Spleen (tissue), 11 donors: Measurements from ENCODE around the gene GSTA5. TPM values are rescaled to one million over a fixed set of nuclear protein-coding genes. Genes with fewer than 3 reads are reported as not detected.

Source experiments
- DNase-seq: peaks from one replicate; pipeline ENCODE4 v3.0.0-alpha.2; 2020
- H3K27ac ChIP-seq, 8 donors: fragments of 200-600 bp; sonication (generic) in 7 of 8; 1 replicate in 4 of 8; 2 replicates in 4 of 8; pipeline versions ENCODE4 v1.5.0 to v1.8.0; 2016 to 2021; ENCODE audit warnings: inconsistent platforms in 4 of 8, mild to moderate bottlenecking in 4 of 8, moderate library complexity in 1 of 8
- H3K27me3 ChIP-seq, 7 donors: fragments of 200-600 bp; sonication (generic) in 6 of 7; replicated peaks in 1 of 7; 1 replicate in 4 of 7; 2 replicates in 3 of 7; pipeline versions ENCODE4 v1.5.0 to v1.8.0; 2016 to 2021; ENCODE audit warnings: inconsistent platforms in 3 of 7, mild to moderate bottlenecking in 1 of 7
- H3K36me3 ChIP-seq, 6 donors: fragments of 200-600 bp; sonication (generic) in 5 of 6; 1 replicate in 4 of 6; 2 replicates in 2 of 6; pipeline versions ENCODE4 v1.5.0 to v1.8.0; 2016 to 2021; ENCODE audit warnings: inconsistent platforms in 2 of 6
- H3K4me1 ChIP-seq, 6 donors: fragments of 200-600 bp; sonication (generic) in 5 of 6; 1 replicate in 3 of 6; 2 replicates in 3 of 6; pipeline versions ENCODE4 v1.5.0 to v1.8.0; 2016 to 2021; ENCODE audit warnings: inconsistent platforms in 3 of 6
- H3K4me3 ChIP-seq, 8 donors: fragments of 200-600 bp; sonication (generic) in 7 of 8; 1 replicate in 4 of 8; 2 replicates in 4 of 8; pipeline versions ENCODE4 v1.5.0 to v1.8.0; 2016 to 2021; ENCODE audit warnings: inconsistent platforms in 4 of 8, mild to moderate bottlenecking in 4 of 8, moderate library complexity in 2 of 8
- H3K9me3 ChIP-seq, 8 donors: fragments of 200-600 bp; sonication (generic) in 7 of 8; 1 replicate in 4 of 8; 2 replicates in 4 of 8; pipeline versions ENCODE4 v1.5.0 to v1.8.0; 2016 to 2021; ENCODE audit warnings: inconsistent platforms in 4 of 8
- POLR2A ChIP-seq, 3 donors: fragments of 450-650 bp; IDR thresholded peaks; one replicate each; pipeline ENCODE4 v1.5.1; 2017; ENCODE audit warnings: antibody characterized with exemption in 3 of 3, mild to moderate bottlenecking in 1 of 3
- POLR2AphosphoS5 ChIP-seq, 3 donors: sonication (generic); formaldehyde crosslinking; IDR thresholded peaks; one replicate each; pipeline ENCODE4 v1.5.1; 2017; ENCODE audit warnings: antibody characterized with exemption in 3 of 3
- WGBS, 5 donors: extraction: QIAGEN DNeasy Blood & Tissue Kit in 3 of 5; methylation state at CpG; one replicate each; pipeline versions ENCODE4 v1.1.5 to v1.1.7; 2013 to 2018; 5-methylcytosine and 5-hydroxymethylcytosine counted together
- intact Hi-C: fragments of 100-400 bp; cut with DNase I; formaldehyde crosslinking; loops from one replicate; pipeline ENCODE4 v1.15.0; 2023; ENCODE audit warnings: low total_unique reads
- polyA plus RNA-seq, 3 donors: library from polyadenylated mRNA; stranded (reverse); fragments of 200-250 nt; gene quantifications; one replicate each; pipeline ENCODE4 v1.2.1, GENCODE V29; 2013
- total RNA-seq, 7 donors: library from RNA; depleted of rRNA in 3 of 7; stranded (reverse); fragments of >200 nt in 3 of 7; fragmentation: NEBNext Ultra II Directional in 4 of 7; extraction: Animal tissue kit (Norgen Biotek cat#: 25700) in 4 of 7; gene quantifications; one replicate each; pipeline versions ENCODE4 v1.1.0 to v1.2.1, GENCODE V29; 2016 to 2021
- TF ChIP-seq, protein P1 (sequence below), 11 experiments: fragments of 200-600 bp in 7 of 11; fragments of 450-650 bp in 4 of 11; sonication (generic) in 4 of 11; IDR thresholded peaks in 8 of 11; conservative IDR thresholded peaks in 3 of 11; 1 replicate in 7 of 11; 2 replicates in 4 of 11; pipeline versions ENCODE4 v1.4.0 to v1.8.0; 2016 to 2021; ENCODE audit warnings: antibody characterized with exemption in 11 of 11, inconsistent platforms in 4 of 11, mild to moderate bottlenecking in 1 of 11
- donor health status: healthy with polysubstance abuse.
- donor health status: DM: no; HTN: no; CAD: no; lungs with moderate emphysema.
- donor health status: DM: no; HTN: no; CAD: no.
- donor health status: Bipolar disorder and iron deficiency.
- donor health status: healthy.
- donor health status: DM: no; HTN: no; CAD: no.
- donor health status: DM: yes; HTN: yes; CAD: no.

Gene GSTA5
- total and polyA plus RNA-seq, 10 donors = not detected

DNA sequence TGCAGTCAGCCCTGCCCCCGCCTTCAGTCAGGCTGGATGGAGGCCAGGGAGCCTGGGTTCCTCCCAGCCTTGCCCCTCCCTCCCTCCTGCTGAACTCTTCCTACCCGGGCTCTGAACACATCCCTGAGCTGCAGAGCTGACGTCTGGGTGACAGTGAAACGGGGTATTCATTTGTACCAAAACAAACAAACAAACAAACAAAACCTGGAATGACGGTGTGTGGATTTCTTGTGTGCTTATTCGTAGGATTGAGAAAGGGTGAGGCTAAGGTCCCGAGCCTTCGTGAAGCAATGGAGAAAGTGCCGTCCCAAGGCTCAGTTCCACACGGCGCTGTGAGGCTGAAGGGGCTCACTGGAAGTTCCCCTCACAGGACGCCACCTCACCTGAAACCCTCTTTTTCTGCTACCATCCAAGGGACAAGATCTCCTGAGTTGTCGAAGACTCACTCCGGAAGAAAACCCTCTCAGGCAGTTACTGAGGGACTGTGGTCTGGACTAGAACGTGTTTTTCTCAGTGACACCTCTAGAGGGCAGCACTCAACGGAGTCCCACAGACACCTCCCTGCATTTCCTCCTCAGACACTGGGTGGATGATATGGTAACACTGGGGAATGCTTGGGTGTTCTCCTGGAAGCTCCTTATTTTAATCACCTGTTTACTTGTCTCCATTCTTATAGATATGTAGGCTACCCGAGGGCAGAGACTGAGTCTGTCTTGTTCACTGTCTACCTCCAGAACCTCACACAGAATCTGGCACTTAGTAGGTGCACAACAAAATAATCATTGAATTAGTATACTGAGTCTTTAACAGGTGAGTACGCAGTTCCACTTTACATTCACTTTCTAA, 41.6 kb upstream of the GSTA5 start:
- WGBS, 5 donors = 6 to 16% (median 12%) methylated on average over 18 of the region's 18 CpGs
- Histone ChIP-seq H3K9me3 (no peaks in the 10 kb centered on the region), H3K4me1 (peaks cover 0 to 10% (median 3%) of the 10 kb centered on the region in 6 donors), H3K4me3 (peak overlapping the region; percentile 17 to 73 (median 39)), H3K36me3 (no peaks in the 10 kb centered on the region), H3K27me3 (no peaks in the 10 kb centered on the region), H3K27ac (peak overlapping the region in 4 of 8 donors; percentile 24 to 60 (median 43))
- intact Hi-C loops = no loop called here
- DNase-seq = peak; percentile 74
- TF ChIP-seq, protein P1, sequence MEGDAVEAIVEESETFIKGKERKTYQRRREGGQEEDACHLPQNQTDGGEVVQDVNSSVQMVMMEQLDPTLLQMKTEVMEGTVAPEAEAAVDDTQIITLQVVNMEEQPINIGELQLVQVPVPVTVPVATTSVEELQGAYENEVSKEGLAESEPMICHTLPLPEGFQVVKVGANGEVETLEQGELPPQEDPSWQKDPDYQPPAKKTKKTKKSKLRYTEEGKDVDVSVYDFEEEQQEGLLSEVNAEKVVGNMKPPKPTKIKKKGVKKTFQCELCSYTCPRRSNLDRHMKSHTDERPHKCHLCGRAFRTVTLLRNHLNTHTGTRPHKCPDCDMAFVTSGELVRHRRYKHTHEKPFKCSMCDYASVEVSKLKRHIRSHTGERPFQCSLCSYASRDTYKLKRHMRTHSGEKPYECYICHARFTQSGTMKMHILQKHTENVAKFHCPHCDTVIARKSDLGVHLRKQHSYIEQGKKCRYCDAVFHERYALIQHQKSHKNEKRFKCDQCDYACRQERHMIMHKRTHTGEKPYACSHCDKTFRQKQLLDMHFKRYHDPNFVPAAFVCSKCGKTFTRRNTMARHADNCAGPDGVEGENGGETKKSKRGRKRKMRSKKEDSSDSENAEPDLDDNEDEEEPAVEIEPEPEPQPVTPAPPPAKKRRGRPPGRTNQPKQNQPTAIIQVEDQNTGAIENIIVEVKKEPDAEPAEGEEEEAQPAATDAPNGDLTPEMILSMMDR (IDR thresholded peaks at IDR 0.05 in 8 of 11, conservative IDR thresholded peaks at IDR 0.05 in 3 of 11) = peak; percentile 51 to 88 (median 72)
- TF ChIP-seq POLR2A (IDR thresholded peaks at IDR 0.05) = no peak
- TF ChIP-seq POLR2AphosphoS5 (IDR thresholded peaks at IDR 0.05) = no peak

DNA sequence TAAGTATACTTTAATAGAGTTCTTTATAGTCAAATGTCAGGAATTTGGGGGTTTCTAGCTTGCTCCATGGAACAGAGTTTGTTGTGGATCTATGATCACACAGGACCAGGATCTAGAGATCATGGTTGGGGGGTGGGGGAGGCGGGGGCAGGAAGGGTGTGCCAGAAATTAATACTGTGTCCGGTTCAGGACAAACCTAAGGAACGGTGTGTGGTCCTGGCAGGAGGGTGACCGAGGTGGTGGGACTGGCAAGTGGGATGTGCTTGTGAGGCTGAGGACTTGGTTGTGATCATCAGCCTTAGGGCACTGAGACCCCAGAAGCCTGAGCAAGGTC, 41.0 kb upstream of the GSTA5 start:
- intact Hi-C loops = no loop called here
- no peak for TF ChIP-seq POLR2AphosphoS5 (IDR thresholded peaks at IDR 0.05)
- TF ChIP-seq, protein P1 (IDR thresholded peaks at IDR 0.05 in 8 of 11, conservative IDR thresholded peaks at IDR 0.05 in 3 of 11) = no peak
- TF ChIP-seq POLR2A (IDR thresholded peaks at IDR 0.05) = no peak

DNA sequence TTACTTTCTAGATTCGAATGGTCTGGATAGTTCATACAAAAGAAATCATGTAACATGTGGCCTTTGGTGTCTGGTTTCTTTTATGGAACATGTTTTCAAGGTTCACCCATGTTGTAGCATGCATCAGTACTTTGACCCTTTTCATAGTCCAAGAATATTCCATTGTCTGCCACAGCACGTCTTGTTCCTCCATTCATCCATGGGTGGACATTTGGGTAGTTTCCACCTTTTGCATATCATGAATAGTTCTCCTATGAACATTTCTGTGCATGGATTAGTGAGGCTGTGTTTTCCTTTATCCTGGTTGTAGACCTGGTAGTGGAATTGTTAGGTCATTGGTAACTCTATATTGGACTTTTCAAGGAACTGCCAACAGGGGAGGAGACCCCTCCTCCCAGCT, 37.2 kb upstream of the GSTA5 start:
- WGBS, 5 donors = 73 to 85% (median 80%) methylated on average over 2 of the region's 2 CpGs
- H3K36me3 ChIP-seq = no peaks in the 10 kb centered on the region
- peaks cover 0 to 4% (median 0%) of the 10 kb centered on the region in 7 donors for H3K27me3 ChIP-seq
- TF ChIP-seq POLR2AphosphoS5 (IDR thresholded peaks at IDR 0.05) (no peak), POLR2A (IDR thresholded peaks at IDR 0.05) (no peak)
- TF ChIP-seq, protein P1 (IDR thresholded peaks at IDR 0.05 in 8 of 11, conservative IDR thresholded peaks at IDR 0.05 in 3 of 11) = no peak
- H3K4me3 ChIP-seq = no peak overlapping the region
- DNase-seq = no peak
- intact Hi-C loops = no loop called here
- peaks cover 0 to 10% (median 3%) of the 10 kb centered on the region in 6 donors for H3K4me1 ChIP-seq
- H3K27ac ChIP-seq = no peak overlapping the region
- no peaks in the 10 kb centered on the region for H3K9me3 ChIP-seq

More for the DNA sequence above, 41.0 kb upstream of the GSTA5 start:
- Histone ChIP-seq H3K27me3 (no peaks in the 10 kb centered on the region), H3K36me3 (no peaks in the 10 kb centered on the region), H3K4me1 (peaks cover 0 to 10% (median 3%) of the 10 kb centered on the region in 6 donors), H3K4me3 (peak overlapping the region in 4 of 8 donors; percentile 31 to 73 (median 44)), H3K9me3 (no peaks in the 10 kb centered on the region), H3K27ac (peak overlapping the region in 1 of 8 donors; percentile 60)
- 58 to 81% (median 71%) methylated on average over 4 of the region's 4 CpGs for WGBS, 5 donors
- no peak for DNase-seq

DNA sequence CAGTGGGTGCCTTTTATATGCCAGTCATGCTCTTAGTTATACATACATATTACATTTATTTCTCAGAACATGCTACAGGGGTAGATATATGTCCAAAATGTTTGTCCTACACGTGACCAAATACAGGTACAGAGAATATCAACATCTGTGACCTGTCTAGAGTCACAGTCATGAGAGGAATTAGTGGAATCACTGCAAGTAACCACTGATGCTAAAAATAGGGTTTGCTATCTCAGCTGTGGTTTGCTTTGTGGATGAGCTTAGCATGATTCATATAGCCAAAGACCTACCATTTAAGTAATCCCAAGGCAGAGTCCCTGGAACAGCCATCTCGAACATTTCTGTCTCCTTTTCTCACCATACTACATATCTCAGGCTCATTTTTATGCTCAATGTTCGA, 36.6 kb upstream of the GSTA5 start:
- peaks cover 0 to 4% (median 0%) of the 10 kb centered on the region in 7 donors for H3K27me3 ChIP-seq
- H3K36me3 ChIP-seq = no peaks in the 10 kb centered on the region
- WGBS, 5 donors = 64 to 78% (median 74%) methylated on average over 3 of the region's 3 CpGs
- H3K9me3 ChIP-seq = no peaks in the 10 kb centered on the region
- DNase-seq = no peak
- intact Hi-C loops = no loop called here
- TF ChIP-seq POLR2A (IDR thresholded peaks at IDR 0.05) (no peak), POLR2AphosphoS5 (IDR thresholded peaks at IDR 0.05) (no peak)
- TF ChIP-seq, protein P1 (IDR thresholded peaks at IDR 0.05 in 8 of 11, conservative IDR thresholded peaks at IDR 0.05 in 3 of 11) = no peak
- H3K27ac ChIP-seq = no peak overlapping the region
- no peak overlapping the region for H3K4me3 ChIP-seq
- H3K4me1 ChIP-seq = peaks cover 0 to 6% (median 3%) of the 10 kb centered on the region in 6 donors
